Mucosa of descending colon (tissue), 3 donors: ENCODE measurements around the gene ECI2. TPM values are rescaled to one million over a fixed set of nuclear protein-coding genes. Genes with fewer than 3 reads are reported as not detected.
"Not testable (repeated sequence)": the region's sequence is repeated elsewhere in the genome, so short reads cannot be mapped to it uniquely, and the experiment has no call there.

Experiments used
- ATAC-seq: fragments of 200-7000 bp; cut with Tn5 transposase; one replicate; pipeline ENCODE4 v1.9.1; 2020; ENCODE audit warnings: mild to moderate bottlenecking, moderate library complexity
- DNase-seq, 3 donors: peaks; one replicate each; pipeline ENCODE4 v3.0.0-alpha.2; 2020
- H3K36me3 ChIP-seq: fragments of 200-600 bp; one replicate; pipeline ENCODE4 v1.8.0; 2021; ENCODE audit warnings: low read depth, mild to moderate bottlenecking
- H3K4me1 ChIP-seq: fragments of 200-600 bp; one replicate; pipeline ENCODE4 v1.8.0; 2021; ENCODE audit warnings: low read depth, mild to moderate bottlenecking
- H3K4me3 ChIP-seq: fragments of 200-600 bp; one replicate; pipeline ENCODE4 v1.8.0; 2021; ENCODE audit warnings: mild to moderate bottlenecking
- H3K9me3 ChIP-seq: fragments of 200-600 bp; one replicate; pipeline ENCODE4 v1.8.0; 2021; ENCODE audit warnings: mild to moderate bottlenecking
- intact Hi-C, 2 donors: fragments of 100-400 bp; cut with DNase I in 1 of 2; cut with micrococcal nuclease in 1 of 2; formaldehyde crosslinking; loops; one replicate each; pipeline versions ENCODE4 v1.11.0 to v1.11.1; 2022; cut with DNase I, micrococcal nuclease
- total RNA-seq, 3 donors: library from RNA; stranded (reverse); fragmentation: NEBNext Ultra II Directional in 2 of 3; extraction: Animal tissue kit (Norgen Biotek cat#: 25700) in 2 of 3; gene quantifications; one replicate each; pipeline versions ENCODE4 v1.2.1 to v1.2.4, GENCODE V29; 2021 to 2023
- TF ChIP-seq, protein P1 (sequence below): fragments of 200-600 bp; IDR thresholded peaks from one replicate; pipeline ENCODE4 v1.8.0; 2022; ENCODE audit warnings: antibody characterized with exemption, mild to moderate bottlenecking
- donor health status: DM: no; HTN: no; CAD: no; lungs with moderate emphysema.
- donor health status: DM: no; HTN: no; CAD: no.
- donor health status: DM: no; HTN: yes; CAD: no.

ECI2 gene
- total RNA-seq, 3 donors from 2014 or later = 56.3 to 92.3 (median 61.9) TPM

DNA sequence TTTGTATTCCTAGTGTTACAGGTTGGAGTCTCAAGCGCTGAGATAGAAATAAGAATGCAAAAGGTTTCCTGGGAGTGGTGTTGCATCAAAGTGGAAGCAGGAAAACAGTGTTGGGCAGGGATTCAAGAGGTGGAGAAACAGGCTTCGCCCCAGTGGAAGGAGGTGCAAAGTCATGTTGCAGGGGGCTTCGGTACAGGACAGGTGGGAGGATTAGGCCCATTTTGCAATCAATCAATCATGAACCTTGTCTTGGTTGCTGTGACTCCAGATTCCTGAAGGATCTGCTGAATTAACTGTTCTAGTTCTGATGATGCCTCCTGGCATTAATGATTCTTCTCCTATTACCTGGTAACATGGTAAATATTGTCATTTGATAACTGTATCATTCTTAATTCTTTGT lies 34.1 kb downstream of the ECI2 start:
- Histone ChIP-seq H3K4me1 (no peaks in the 10 kb centered on the region), H3K9me3 (no peaks in the 10 kb centered on the region), H3K36me3 (no peaks in the 10 kb centered on the region), H3K4me3 (no peak overlapping the region)
- ATAC-seq (no peak), DNase-seq (no peak)
- TF ChIP-seq, protein P1, sequence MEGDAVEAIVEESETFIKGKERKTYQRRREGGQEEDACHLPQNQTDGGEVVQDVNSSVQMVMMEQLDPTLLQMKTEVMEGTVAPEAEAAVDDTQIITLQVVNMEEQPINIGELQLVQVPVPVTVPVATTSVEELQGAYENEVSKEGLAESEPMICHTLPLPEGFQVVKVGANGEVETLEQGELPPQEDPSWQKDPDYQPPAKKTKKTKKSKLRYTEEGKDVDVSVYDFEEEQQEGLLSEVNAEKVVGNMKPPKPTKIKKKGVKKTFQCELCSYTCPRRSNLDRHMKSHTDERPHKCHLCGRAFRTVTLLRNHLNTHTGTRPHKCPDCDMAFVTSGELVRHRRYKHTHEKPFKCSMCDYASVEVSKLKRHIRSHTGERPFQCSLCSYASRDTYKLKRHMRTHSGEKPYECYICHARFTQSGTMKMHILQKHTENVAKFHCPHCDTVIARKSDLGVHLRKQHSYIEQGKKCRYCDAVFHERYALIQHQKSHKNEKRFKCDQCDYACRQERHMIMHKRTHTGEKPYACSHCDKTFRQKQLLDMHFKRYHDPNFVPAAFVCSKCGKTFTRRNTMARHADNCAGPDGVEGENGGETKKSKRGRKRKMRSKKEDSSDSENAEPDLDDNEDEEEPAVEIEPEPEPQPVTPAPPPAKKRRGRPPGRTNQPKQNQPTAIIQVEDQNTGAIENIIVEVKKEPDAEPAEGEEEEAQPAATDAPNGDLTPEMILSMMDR = no peak
- intact Hi-C loops = no loop called here

DNA sequence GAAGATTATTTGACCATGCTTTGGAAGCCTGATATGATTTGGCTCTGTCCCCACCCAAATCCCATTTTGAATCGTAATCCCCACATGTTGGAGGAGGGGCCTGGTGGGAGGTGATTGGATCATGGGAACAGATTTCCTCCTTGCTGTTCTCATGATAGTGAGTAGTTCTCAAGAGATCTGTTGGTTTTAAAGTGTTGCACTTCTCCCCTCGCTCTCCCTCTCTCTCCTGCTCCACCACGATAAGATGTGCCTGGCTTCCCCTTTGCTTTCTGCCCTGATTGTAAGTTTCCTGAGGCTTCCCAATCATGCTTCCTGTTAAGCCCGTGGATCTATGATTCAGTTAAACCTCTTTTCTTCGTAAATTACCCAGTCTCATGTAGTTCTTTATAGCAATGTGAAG lies 34.7 kb downstream of the ECI2 start:
- TF ChIP-seq, protein P1 = no peak
- DNase-seq = no peak
- intact Hi-C loops = no loop called here
- Histone ChIP-seq H3K9me3 (no peaks in the 10 kb centered on the region), H3K4me1 (no peaks in the 10 kb centered on the region), H3K36me3 (no peaks in the 10 kb centered on the region), H3K4me3 (no peak overlapping the region)
- ATAC-seq = no peak

DNA sequence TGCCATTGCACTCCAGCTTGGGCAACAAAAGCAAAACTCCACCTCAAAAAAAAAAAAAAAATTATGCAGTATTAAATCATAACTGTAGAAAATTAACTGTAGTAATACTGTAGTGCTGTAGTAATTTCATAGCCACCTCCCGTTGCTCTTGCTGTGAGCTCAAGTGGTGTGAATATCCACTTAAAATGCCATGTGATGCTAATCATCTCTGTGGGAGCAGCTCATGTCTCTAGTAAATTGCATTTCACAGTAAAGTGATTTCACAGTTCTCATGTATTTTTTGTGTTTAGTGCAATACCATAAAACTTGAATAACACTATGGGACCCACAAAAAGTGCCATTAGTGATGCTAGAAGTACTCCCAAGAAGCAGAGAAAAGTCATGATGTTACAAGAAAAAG lies 42.1 kb downstream of the ECI2 start:
- DNase-seq = no peak
- TF ChIP-seq, protein P1 = no peak
- intact Hi-C loops = no loop called here
- Histone ChIP-seq H3K36me3 (no peaks in the 10 kb centered on the region), H3K4me1 (peaks cover 12% of the 10 kb centered on the region), H3K4me3 (no peak overlapping the region), H3K9me3 (no peaks in the 10 kb centered on the region)
- no peak for ATAC-seq

DNA sequence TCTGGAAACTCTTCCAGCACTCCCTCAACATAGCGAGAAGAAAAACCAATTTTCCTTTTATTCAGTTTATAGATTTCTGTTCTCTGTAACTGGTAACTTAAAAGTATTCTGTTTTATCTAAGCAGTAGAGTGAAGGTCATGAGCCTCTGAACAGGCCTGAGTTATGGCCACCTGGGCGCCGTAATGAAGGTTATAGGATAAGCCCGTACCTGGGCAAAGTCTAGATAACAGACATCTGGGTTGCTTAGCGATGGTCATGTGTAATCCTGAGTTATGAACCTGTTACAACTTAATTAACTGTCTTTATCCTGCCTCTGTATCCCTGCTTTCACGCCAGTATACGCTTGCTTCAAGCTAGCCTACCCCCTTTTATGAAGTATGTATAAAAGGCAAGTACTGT lies 43.4 kb downstream of the ECI2 start:
- peak in 2 of 3 donors; percentile 64 to 80 for DNase-seq
- Histone ChIP-seq H3K4me1 (peaks cover 14% of the 10 kb centered on the region), H3K36me3 (no peaks in the 10 kb centered on the region), H3K4me3 (no peak overlapping the region), H3K9me3 (no peaks in the 10 kb centered on the region)
- peak; percentile 89 for ATAC-seq
- TF ChIP-seq, protein P1 = no peak
- intact Hi-C loops = no loop called here

DNA sequence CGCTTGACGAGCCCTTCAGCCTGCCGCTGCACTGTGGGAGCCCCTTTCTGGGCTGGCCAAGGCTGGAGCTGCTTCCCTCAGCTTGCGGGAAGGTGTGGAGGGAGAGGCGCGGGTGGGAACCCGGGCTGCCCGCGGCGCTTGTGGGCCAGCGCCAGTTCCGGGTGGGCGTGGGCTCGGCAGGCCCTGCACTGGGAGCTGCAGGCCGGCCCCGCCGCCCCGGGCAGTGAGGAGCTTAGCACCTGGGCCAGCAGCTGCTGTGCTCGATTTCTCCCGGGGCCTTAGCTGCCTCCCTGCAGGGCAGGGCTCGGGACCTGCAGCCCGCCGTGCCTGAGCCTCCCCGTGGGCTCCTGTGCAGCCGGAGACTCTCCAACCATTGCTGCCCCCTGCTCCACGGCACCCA lies 45.3 kb downstream of the ECI2 start:
- intact Hi-C loops, H3K36me3 ChIP-seq, DNase-seq: not testable (repeated sequence)

DNA sequence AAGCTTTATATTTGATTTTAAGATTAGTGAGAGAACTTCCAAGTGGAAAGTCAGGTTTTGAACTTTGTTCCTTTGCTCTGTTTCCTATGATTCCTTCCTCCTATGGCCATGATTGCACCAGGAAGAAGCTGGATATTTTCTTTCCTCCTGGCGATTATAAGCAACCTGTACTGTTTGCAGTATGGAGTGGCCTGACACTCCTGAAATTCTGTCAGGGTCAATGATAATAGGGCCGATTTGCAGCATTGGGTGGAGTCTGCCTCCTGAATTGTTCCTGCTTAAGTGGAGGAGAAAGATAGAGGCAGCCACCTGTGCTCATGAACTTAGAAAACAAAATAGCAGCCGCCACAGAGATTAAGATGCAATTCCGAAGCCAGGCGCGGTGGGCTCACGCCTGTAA lies 46.7 kb downstream of the ECI2 start:
- no peaks in the 10 kb centered on the region for H3K9me3 ChIP-seq
- intact Hi-C loops = no loop called here
- ATAC-seq (peak; percentile 93), DNase-seq (peak in 2 of 3 donors; percentile 46 to 65)
- H3K4me3 ChIP-seq = no peak overlapping the region
- TF ChIP-seq, protein P1 = no peak
- H3K36me3 ChIP-seq = no peaks in the 10 kb centered on the region
- H3K4me1 ChIP-seq = peaks cover 14% of the 10 kb centered on the region

More for the DNA sequence above, 45.3 kb downstream of the ECI2 start:
- peaks cover 14% of the 10 kb centered on the region for H3K4me1 ChIP-seq
- H3K9me3 ChIP-seq, H3K4me3 ChIP-seq, ATAC-seq: not testable (repeated sequence)
